OCI-LY1 (cell line): ENCODE data around the gene SOX13.
"Not testable (repeated sequence)": the region's sequence is repeated elsewhere in the genome, so short reads cannot be mapped to it uniquely, and the experiment has no call there.

Experiments
- H2AFZ ChIP-seq: fragments of 200-600 bp; sonication (generic), shearing (Covaris generic); 2 replicates; pipeline ENCODE4 v1.6.0; 2014; ENCODE audit warnings: antibody characterized with exemption, mild to moderate bottlenecking, low read length
- H3F3A ChIP-seq: fragments of 200-600 bp; sonication (generic), shearing (Covaris generic); 2 replicates; pipeline ENCODE4 v1.6.0; 2014; ENCODE audit warnings: mild to moderate bottlenecking, antibody characterized with exemption, low read length, moderate library complexity; ENCODE audit not compliant: insufficient read depth
- H3K27ac ChIP-seq: fragments of 200-600 bp; sonication (generic); 2 replicates; pipeline ENCODE4 v1.5.1; 2014; ENCODE audit warnings: low read length, mixed run types, mild to moderate bottlenecking, low read depth; ENCODE audit not compliant: poor library complexity, severe bottlenecking
- H3K27me3 ChIP-seq: fragments of 200-600 bp; sonication (generic); 2 replicates; pipeline ENCODE4 v1.6.0; 2014; ENCODE audit warnings: antibody characterized with exemption, mild to moderate bottlenecking, low read length, moderate library complexity; ENCODE audit not compliant: insufficient read depth
- H3K36me3 ChIP-seq: fragments of 200-600 bp; sonication (generic); 2 replicates; pipeline ENCODE4 v1.6.1; 2014; ENCODE audit warnings: mild to moderate bottlenecking, antibody characterized with exemption, low read length, moderate library complexity, mixed read lengths; ENCODE audit not compliant: insufficient read depth
- H3K4me1 ChIP-seq: fragments of 200-600 bp; sonication (generic); 2 replicates; pipeline ENCODE4 v1.5.1; 2014; ENCODE audit warnings: mild to moderate bottlenecking, low read length, moderate library complexity; ENCODE audit not compliant: insufficient read depth, severe bottlenecking
- H3K4me2 ChIP-seq: fragments of 200-600 bp; sonication (generic), shearing (Covaris generic); 2 replicates; pipeline ENCODE4 v1.6.1; 2014; ENCODE audit warnings: low read length
- H3K4me3 ChIP-seq: fragments of 200-600 bp; sonication (generic); 2 replicates; pipeline ENCODE4 v1.5.1; 2014; ENCODE audit warnings: low read length, low read depth, mild to moderate bottlenecking, mixed read lengths; ENCODE audit not compliant: poor library complexity, severe bottlenecking
- H3K79me2 ChIP-seq: fragments of 200-600 bp; shearing (Covaris generic); 2 replicates; pipeline ENCODE4 v1.6.1; 2016; ENCODE audit warnings: mixed run types, low read length, mixed read lengths; ENCODE audit not compliant: insufficient read depth
- H3K9ac ChIP-seq: fragments of 200-600 bp; sonication (generic), shearing (Covaris generic); 2 replicates; pipeline ENCODE4 v1.6.1; 2014; ENCODE audit warnings: mild to moderate bottlenecking, low read length, mixed read lengths
- H3K9me2 ChIP-seq: fragments of 200-600 bp; sonication (generic), shearing (Covaris generic); 2 replicates; pipeline ENCODE4 v1.6.1; 2014; ENCODE audit warnings: low read depth, mild to moderate bottlenecking, low read length, mixed read lengths
- H3K9me3 ChIP-seq: fragments of 200-600 bp; shearing (Covaris generic); 2 replicates; pipeline ENCODE4 v1.6.1; 2014; ENCODE audit warnings: low read length, mixed read lengths
- H4K20me1 ChIP-seq: fragments of 200-600 bp; sonication (generic), shearing (Covaris generic); 2 replicates; pipeline ENCODE4 v1.6.0; 2016; ENCODE audit warnings: mild to moderate bottlenecking, low read length; ENCODE audit not compliant: insufficient read depth
- EZH2 ChIP-seq: fragments of 200-600 bp; sonication (generic), shearing (Covaris generic); IDR thresholded peaks from 2 replicates; pipeline ENCODE4 v1.8.0; 2017; ENCODE audit warnings: borderline replicate concordance, mixed run types, mild to moderate bottlenecking, antibody characterized with exemption, low read length, moderate library complexity, mixed read lengths
- TF ChIP-seq, protein P1 (sequence below): fragments of 200-600 bp; sonication (generic), shearing (Covaris generic); IDR thresholded peaks from 2 replicates; pipeline ENCODE4 v1.5.1; 2017; ENCODE audit warnings: mild to moderate bottlenecking, antibody characterized with exemption, low read length, moderate library complexity, mixed read lengths

SOX13 gene

DNA sequence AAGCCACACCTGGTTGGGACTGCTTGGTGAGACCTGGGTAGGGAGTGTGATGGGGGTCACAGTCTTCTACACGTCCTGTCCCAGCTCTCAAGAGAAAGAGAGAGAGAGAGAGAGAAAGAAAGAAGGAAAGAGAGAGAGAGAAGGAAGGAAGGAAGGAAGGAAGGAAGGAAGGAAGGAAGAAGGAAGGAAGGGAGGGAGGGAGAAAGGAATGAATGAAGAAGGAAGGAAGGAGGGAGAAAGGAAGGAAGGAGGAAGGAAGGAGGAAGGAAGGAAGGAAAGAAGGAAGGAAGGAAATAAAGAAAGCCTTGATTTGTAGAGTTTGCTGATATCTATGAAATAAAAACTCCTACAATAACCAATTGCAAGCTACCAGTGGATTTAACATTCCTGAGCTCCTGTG is 28.5 kb upstream of the SOX13 start:
- H3K9me3 ChIP-seq, result no peaks in the 10 kb centered on the region
- H3K79me2 ChIP-seq, result no peaks in the 10 kb centered on the region
- H3K27ac ChIP-seq, result no peak overlapping the region
- no peaks in the 10 kb centered on the region for H3F3A ChIP-seq
- H3K4me1 ChIP-seq, result no peaks in the 10 kb centered on the region
- 0 out of 2 replicates have a peak, but pooled peaks cover 3% of the 10 kb centered on the region for H3K27me3 ChIP-seq
- H3K36me3 ChIP-seq, result no peaks in the 10 kb centered on the region
- H3K4me3 ChIP-seq, result no peak overlapping the region
- no peaks in the 10 kb centered on the region for H3K9me2 ChIP-seq
- H2AFZ ChIP-seq, result no peak overlapping the region
- no peak overlapping the region for H3K9ac ChIP-seq
- no peak overlapping the region for H3K4me2 ChIP-seq
- TF ChIP-seq, protein P1, sequence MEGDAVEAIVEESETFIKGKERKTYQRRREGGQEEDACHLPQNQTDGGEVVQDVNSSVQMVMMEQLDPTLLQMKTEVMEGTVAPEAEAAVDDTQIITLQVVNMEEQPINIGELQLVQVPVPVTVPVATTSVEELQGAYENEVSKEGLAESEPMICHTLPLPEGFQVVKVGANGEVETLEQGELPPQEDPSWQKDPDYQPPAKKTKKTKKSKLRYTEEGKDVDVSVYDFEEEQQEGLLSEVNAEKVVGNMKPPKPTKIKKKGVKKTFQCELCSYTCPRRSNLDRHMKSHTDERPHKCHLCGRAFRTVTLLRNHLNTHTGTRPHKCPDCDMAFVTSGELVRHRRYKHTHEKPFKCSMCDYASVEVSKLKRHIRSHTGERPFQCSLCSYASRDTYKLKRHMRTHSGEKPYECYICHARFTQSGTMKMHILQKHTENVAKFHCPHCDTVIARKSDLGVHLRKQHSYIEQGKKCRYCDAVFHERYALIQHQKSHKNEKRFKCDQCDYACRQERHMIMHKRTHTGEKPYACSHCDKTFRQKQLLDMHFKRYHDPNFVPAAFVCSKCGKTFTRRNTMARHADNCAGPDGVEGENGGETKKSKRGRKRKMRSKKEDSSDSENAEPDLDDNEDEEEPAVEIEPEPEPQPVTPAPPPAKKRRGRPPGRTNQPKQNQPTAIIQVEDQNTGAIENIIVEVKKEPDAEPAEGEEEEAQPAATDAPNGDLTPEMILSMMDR, result no peak
- no peak for TF ChIP-seq EZH2
- H4K20me1 ChIP-seq, result no peaks in the 10 kb centered on the region

DNA sequence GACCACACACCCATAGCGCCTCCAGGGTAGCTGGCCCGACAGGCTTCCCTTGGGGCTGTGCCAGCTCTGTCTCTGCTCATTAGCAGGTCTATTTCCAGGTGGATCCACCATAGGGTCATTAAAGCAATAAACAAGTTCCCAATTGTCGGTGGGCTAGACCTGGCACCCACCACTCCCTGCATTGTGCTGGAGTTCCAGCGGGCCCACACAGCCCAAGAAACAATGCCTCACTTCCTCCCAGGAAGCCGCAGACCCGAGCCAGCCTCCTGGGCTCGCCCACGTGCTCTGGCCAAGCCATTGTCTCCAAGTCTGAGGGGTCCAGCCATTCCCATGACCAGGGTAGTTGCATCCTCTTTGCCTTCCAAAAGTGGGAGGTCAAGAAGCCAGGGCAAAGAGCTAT is 27.5 kb upstream of the SOX13 start:
- H3K79me2 ChIP-seq, result no peaks in the 10 kb centered on the region
- H3K27me3 ChIP-seq, result 0 out of 2 replicates have a peak, but pooled peaks cover 3% of the 10 kb centered on the region
- no peak overlapping the region for H3K27ac ChIP-seq
- H3K9ac ChIP-seq, result no peak overlapping the region
- no peaks in the 10 kb centered on the region for H3K9me2 ChIP-seq
- no peaks in the 10 kb centered on the region for H4K20me1 ChIP-seq
- no peaks in the 10 kb centered on the region for H3K36me3 ChIP-seq
- no peaks in the 10 kb centered on the region for H3F3A ChIP-seq
- H3K9me3 ChIP-seq, result no peaks in the 10 kb centered on the region
- TF ChIP-seq, protein P1, result no peak
- TF ChIP-seq EZH2, result no peak
- no peak overlapping the region for H3K4me3 ChIP-seq
- H3K4me2 ChIP-seq, result no peak overlapping the region
- H2AFZ ChIP-seq, result no peak overlapping the region
- H3K4me1 ChIP-seq, result no peaks in the 10 kb centered on the region

DNA sequence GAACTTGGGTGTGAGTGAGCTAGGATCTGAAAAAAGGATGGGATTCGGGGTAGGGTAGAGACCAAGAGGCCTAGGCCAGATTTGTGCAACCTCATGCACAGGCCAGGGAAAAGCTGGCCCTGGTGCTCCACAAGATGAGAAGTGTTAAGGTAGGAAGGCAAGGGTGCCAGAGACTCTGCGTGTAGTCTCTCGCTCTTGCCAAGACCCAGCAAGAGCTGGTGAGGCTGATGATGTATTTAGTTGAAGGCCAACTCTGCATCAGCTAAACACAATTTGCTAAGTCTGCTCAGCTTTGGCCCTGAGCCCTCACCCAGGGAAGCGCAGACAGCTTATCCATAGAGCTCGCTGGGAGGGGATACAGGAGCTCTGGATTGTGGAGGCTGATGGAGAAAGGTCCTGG is 26.6 kb upstream of the SOX13 start:
- Histone ChIP-seq H3K27ac (no peak overlapping the region), H3K36me3 (no peaks in the 10 kb centered on the region)
- TF ChIP-seq, protein P1, result no peak
- TF ChIP-seq EZH2, result no peak

DNA sequence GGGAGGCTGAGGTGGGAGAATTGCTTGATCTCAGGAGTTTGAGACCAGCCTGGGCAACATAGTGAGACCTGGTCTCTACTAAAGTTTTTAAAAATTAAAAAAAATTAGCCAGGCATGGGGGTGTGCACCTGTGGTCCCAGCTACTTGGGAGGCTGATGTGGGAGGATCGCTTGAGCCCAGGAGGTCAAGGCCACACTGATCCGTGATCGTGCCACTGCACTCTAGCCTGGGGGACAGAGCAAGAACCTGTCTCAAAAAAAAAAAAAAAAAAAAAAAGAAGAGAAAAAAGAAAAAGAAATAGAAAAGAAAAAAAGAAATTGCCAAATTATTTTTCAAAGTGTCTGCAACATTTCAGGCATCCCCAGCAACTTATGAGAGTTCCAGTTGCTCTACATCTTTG is 24.1 kb upstream of the SOX13 start:
- H3F3A ChIP-seq, H3K79me2 ChIP-seq, H3K27me3 ChIP-seq, H3K27ac ChIP-seq, H2AFZ ChIP-seq, H3K4me2 ChIP-seq, H3K9me3 ChIP-seq, H3K9me2 ChIP-seq, H3K4me1 ChIP-seq, H3K36me3 ChIP-seq, H3K4me3 ChIP-seq, H4K20me1 ChIP-seq, H3K9ac ChIP-seq: not testable (repeated sequence)

More for the DNA sequence above, 26.6 kb upstream of the SOX13 start:
- Histone ChIP-seq H3K9me3 (no peaks in the 10 kb centered on the region), H3K4me3 (no peak overlapping the region), H3K27me3 (0 out of 2 replicates have a peak, but pooled peaks cover 3% of the 10 kb centered on the region), H3F3A (no peaks in the 10 kb centered on the region), H3K9ac (no peak overlapping the region), H2AFZ (no peak overlapping the region), H3K4me1 (no peaks in the 10 kb centered on the region), H4K20me1 (no peaks in the 10 kb centered on the region), H3K4me2 (no peak overlapping the region), H3K9me2 (no peaks in the 10 kb centered on the region), H3K79me2 (no peaks in the 10 kb centered on the region)
